Measurements from ENCODE around the gene WDFY4. TPM values are rescaled to one million over a fixed set of nuclear protein-coding genes. Genes with fewer than 3 reads are reported as not detected.

The WDFY4 gene
- total RNA-seq, 4 donors from 2014 or later: 4.1 to 27.9 (median 9.0) TPM

- TF ChIP-seq, protein P1, sequence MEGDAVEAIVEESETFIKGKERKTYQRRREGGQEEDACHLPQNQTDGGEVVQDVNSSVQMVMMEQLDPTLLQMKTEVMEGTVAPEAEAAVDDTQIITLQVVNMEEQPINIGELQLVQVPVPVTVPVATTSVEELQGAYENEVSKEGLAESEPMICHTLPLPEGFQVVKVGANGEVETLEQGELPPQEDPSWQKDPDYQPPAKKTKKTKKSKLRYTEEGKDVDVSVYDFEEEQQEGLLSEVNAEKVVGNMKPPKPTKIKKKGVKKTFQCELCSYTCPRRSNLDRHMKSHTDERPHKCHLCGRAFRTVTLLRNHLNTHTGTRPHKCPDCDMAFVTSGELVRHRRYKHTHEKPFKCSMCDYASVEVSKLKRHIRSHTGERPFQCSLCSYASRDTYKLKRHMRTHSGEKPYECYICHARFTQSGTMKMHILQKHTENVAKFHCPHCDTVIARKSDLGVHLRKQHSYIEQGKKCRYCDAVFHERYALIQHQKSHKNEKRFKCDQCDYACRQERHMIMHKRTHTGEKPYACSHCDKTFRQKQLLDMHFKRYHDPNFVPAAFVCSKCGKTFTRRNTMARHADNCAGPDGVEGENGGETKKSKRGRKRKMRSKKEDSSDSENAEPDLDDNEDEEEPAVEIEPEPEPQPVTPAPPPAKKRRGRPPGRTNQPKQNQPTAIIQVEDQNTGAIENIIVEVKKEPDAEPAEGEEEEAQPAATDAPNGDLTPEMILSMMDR (IDR thresholded peaks at IDR 0.05; ENCODE audit: low read depth): no peak
Measured at GRCh38 chr10:48883701-48884100, 199.0 kb downstream of the WDFY4 start.

DNA sequence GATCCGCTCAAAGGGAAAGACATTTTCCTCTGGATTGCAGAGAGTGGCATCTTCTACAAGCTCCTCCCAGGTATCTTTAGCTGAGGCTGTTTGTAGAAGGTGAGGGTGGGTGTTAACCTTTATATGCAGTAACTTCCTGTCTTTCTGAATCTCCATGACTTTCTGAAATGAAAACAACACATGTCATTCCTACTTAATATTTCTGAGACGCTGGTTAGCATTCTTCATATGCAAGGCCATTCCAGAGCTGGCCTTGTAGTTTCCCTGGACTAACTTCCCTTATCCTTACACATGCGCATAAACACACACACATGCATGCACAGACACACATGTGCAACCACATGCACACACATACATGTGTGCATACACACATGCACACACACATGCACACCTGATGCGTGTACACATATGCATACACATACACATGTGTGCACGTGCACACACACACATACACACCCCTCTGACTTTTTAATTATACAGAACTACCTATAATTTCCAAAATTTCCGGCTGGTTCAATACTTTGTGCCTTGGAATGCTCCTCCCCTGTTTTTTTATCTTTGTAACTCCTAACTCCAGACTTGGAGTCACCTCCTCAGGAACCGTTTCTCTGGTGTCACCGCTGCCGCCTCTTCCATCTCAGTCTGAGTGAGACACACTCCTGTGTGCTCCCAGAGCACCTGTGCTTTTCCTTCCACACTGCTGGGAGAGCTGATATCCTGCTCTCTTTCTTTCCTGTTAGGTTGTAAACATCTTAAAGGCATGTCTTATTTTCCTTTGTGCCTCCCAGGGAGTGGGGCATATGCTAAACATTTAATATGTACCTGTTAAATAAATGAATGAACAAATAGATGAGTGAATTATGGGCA is 199.7 kb downstream of the WDFY4 start:
- TF ChIP-seq, protein P1 (IDR thresholded peaks at IDR 0.05; ENCODE audit: low read depth): no peak

GRCh38 chr10:48885376-48885775 is 200.7 kb downstream of the WDFY4 start:
- TF ChIP-seq, protein P1 (IDR thresholded peaks at IDR 0.05; ENCODE audit: low read depth): no peak

DNA sequence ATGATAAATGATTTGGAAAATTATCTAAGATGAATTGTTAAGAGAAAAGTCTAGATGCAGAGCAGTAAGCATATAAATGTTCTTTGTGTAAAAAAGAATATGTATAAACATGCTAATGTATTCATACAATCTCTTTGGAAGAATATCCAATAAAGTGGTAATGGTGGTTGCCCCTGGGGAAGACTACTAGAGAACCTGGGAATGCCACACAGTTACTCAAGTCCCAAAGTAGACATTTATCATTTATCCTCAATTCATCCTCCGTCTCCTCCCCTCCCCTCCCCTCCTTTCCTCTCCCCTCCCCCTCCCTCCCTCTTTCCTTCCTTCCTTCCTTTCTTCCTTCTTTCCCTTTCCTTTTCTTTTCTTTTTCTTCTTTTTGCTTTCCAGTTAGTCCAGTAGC is 203.3 kb downstream of the WDFY4 start:
- TF ChIP-seq, protein P1 (IDR thresholded peaks at IDR 0.05; ENCODE audit: low read depth): no peak

DNA sequence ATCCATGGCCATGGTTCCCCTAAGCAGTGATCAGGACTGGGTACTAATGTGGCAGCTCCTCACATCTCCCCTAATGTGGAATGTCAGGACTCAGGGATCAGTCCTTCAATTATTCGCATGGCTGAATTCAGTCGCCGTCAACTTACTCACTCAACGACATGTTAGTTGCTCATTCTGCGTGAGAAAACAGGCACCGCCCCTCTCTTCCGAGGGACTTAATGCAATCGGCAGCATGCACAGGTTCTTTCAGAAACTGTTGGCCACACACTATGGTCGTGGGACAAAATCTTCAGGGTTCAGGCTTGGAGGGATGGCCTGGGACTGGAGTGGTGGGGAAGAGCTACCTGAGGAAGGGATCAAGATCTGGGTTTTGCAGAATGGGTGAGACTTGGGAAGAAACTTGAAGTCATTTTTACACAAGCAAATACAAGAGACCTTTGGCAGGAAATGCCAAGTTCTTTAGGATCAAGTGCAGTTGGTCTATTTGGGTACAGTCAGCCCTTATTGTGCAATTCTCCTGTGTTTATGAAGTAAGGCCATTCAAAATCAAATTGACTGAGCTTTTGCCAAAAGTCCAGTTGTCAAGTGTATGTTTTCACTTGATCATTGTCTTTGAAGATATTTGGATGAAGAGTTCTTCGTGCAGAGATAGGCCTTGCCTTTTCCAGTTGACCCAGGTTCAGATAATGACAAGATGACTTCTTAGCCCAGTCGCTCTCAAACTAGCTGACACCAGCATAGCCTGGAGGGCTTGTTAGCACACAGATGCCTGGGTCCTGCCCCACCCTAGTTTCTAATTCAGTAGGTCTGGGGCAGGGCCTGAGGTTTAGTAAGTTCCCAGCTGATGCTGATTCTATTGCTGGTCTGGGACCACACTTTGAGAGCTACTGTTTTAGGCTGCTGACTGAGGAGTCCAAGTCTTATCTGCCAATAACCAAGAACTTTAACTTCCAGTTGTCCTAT is 206.5 kb downstream of the WDFY4 start:
- TF ChIP-seq, protein P1 (IDR thresholded peaks at IDR 0.05; ENCODE audit: low read depth): no peak

DNA sequence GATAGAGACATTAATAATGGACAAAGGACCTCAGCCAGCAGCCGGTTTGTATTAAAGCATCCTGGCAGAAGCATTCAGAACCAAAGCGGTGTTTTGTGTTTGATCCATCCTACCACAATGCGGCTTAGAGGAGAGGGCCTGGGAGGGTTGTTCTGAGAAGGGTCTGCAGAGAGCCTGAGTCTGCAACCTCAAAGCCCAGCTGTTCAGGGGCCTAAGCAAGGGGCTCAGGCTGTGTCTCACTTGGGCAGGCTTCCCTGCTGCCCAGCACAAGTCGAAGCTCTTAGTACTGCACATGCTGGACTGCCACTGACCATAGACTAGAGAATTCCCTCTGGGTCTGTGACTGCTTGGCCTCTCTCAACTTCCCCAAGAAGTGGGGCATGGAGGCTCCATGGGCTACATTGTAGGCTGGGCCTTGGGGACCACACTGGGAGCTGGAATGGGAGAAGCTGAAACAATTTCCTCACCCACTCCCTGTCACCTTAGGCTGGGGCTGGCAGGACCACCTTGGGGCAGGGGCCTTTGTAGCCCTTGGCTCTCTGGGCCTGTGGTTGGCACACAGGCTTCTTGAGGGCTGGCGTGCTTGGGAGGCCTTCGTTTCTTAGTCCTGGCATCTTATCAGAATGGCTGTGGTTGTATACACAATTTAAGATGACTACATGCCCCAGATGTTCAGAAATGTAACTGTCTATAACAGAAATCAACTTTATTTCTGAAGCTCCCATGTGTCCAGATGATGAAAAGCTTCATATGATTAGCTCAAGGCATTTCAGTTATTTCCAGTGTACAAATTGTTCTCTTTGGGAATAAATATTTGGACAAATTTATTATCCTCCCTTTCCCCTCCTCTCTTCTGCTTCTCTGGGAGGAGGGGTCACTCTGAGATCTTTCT is 210.5 kb downstream of the WDFY4 start:
- TF ChIP-seq, protein P1 (IDR thresholded peaks at IDR 0.05; ENCODE audit: low read depth): no peak
